NCI-H226 (cell line): ENCODE measurements around the gene GMEB2.
"Not testable (repeated sequence)": the region's sequence is repeated elsewhere in the genome, so short reads cannot be mapped to it uniquely, and the experiment has no call there.

Experiments used
- DNase-seq: peaks from one replicate; pipeline ENCODE4 v3.0.0-alpha.2; 2015

GMEB2 gene

GRCh38 chr20:63657260-63657936 is 30.5 kb upstream of the GMEB2 start:
- no peak for DNase-seq

GRCh38 chr20:63656451-63656850 is 29.6 kb upstream of the GMEB2 start:
- DNase-seq: peak; percentile 10

GRCh38 chr20:63655249-63655648 is 28.3 kb upstream of the GMEB2 start:
- DNase-seq: no peak

- DNase-seq: no peak
These were observed 27.2 kb upstream of the GMEB2 start for GRCh38 chr20:63653974-63654668.

- peak; percentile 93 for DNase-seq
These were observed 26.4 kb upstream of the GMEB2 start, which contains the start of gene STMN3 for GRCh38 chr20:63653041-63653973. Gene STMN3, minus strand, starts transcription at chr20:63653424. Its CDS starts 79 bp downstream, at chr20:63653345.

GRCh38 chr20:63652192-63652980 is 25.5 kb upstream of the GMEB2 start:
- DNase-seq: peak; percentile 75

GRCh38 chr20:63651942-63652191 is 25.0 kb upstream of the GMEB2 start:
- no peak for DNase-seq

- DNase-seq: not testable (repeated sequence)
These were observed 23.6 kb upstream of the GMEB2 start for GRCh38 chr20:63650486-63650885.

- DNase-seq: no peak
These were observed 22.1 kb upstream of the GMEB2 start for GRCh38 chr20:63648895-63649589.

- DNase-seq: no peak
These were observed 21.3 kb upstream of the GMEB2 start for GRCh38 chr20:63648190-63648589.

- no peak for DNase-seq
These were observed 18.3 kb upstream of the GMEB2 start for GRCh38 chr20:63645218-63645617.

GRCh38 chr20:63643946-63644345 is 17.0 kb upstream of the GMEB2 start:
- DNase-seq: no peak

GRCh38 chr20:63643499-63643898 is 16.6 kb upstream of the GMEB2 start:
- no peak for DNase-seq

- no peak for DNase-seq
These were observed 15.8 kb upstream of the GMEB2 start for GRCh38 chr20:63642527-63643247.

- DNase-seq: peak; percentile 87
These were observed 15.1 kb upstream of the GMEB2 start for GRCh38 chr20:63641792-63642523.

- DNase-seq: no peak
These were observed 14.4 kb upstream of the GMEB2 start for GRCh38 chr20:63641146-63641791.

GRCh38 chr20:63640686-63641085 is 13.8 kb upstream of the GMEB2 start:
- not testable (repeated sequence) for DNase-seq

- no peak for DNase-seq
These were observed 13.2 kb upstream of the GMEB2 start for GRCh38 chr20:63640086-63640485.

GRCh38 chr20:63639093-63639975 is 12.4 kb upstream of the GMEB2 start:
- DNase-seq: no peak
